Activated T-cell treated with anti-CD3 and anti-CD28 coated beads, Interleukin-2, amount 50 U/mL, for 24 hours (primary cell): ENCODE measurements around the gene MVB12B.
"Not testable (repeated sequence)": the region's sequence is repeated elsewhere in the genome, so short reads cannot be mapped to it uniquely, and the experiment has no call there.

ENCODE experiments used
- DNase-seq: peaks from one replicate; pipeline ENCODE4 v3.0.0-alpha.2; 2020
- H3K27ac Mint-ChIP-seq: 2 replicates; pipeline ENCODE4 v1.8.0; 2020; ENCODE audit warnings: mild to moderate bottlenecking, mixed read lengths
- H3K27me3 Mint-ChIP-seq: 2 replicates; pipeline ENCODE4 v1.8.0; 2020; ENCODE audit warnings: mixed read lengths
- H3K36me3 Mint-ChIP-seq: 2 replicates; pipeline ENCODE4 v1.8.0; 2020; ENCODE audit warnings: low read depth, mixed read lengths
- H3K4me1 Mint-ChIP-seq: 2 replicates; pipeline ENCODE4 v1.8.0; 2020; ENCODE audit warnings: low read depth, mixed read lengths
- H3K4me3 Mint-ChIP-seq: 2 replicates; pipeline ENCODE4 v1.8.0; 2020; ENCODE audit warnings: mild to moderate bottlenecking, moderate library complexity, mixed read lengths
- H3K9me3 Mint-ChIP-seq: 2 replicates; pipeline ENCODE4 v1.8.0; 2020; ENCODE audit warnings: mixed read lengths

The MVB12B gene

DNA sequence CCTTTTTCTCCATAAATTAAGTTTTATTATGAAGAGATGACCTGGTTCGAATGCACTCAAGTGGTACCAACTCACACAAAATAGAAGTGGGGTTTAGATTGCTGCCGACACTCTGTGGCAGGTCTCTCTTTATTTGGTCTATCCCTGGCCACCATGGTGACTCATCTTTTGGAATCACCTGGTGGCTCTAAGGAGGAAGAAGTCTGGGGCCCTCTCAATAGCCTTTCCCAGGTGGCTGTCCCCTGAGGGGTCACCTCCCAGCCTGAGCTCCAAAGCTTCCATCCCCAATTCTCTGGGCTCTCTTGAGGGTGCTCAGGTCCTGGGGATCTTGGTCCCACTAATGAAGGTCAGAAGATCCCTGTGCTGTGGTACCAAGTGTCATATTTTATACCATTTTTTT, 136.8 kb downstream of the MVB12B start:
- Mint-ChIP-seq H3K9me3 (no peaks in the 10 kb centered on the region), H3K27me3 (no peaks in the 10 kb centered on the region), H3K27ac (no peak overlapping the region), H3K4me1 (peaks cover 12% of the 10 kb centered on the region), H3K4me3 (no peak overlapping the region), H3K36me3 (no peaks in the 10 kb centered on the region)
- peak; percentile 13 for DNase-seq

DNA sequence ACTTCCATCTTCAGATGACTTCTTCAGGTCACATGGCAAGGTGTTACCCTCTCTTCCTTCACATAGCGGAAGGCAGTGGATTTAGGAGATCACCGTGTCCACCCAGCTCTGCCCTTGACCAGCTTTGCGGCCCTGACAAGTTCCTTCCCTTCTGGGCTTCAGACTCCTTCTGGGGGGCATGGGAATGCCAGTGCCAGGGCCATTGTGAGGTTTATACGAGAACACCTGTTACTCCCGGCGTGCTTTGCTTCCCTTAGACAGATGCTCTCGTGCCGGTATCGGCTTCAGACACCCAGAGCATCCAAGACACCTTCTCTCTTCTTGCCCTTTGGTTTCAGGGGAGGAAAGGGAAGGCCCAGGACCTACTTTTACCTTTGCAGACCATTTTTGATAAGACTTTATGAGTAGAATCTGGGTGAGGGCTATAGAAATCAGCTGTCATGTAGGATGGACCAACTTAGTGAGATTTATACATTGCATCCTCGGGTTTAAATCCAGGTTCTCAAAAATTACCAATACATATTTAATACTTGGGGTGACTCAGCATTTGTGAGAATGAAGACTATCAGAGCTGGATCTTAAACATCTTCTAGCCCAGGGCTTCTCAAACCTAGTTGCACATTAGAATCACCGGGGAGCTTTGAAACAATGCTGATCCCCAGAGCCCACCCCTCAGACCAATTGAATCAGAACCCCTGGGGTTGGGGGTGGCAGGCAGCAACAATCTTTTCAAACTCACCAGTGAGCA, 138.2 kb downstream of the MVB12B start:
- peak; percentile 25 for DNase-seq
- no peak overlapping the region for H3K4me3 Mint-ChIP-seq
- no peaks in the 10 kb centered on the region for H3K9me3 Mint-ChIP-seq
- peaks cover 26% of the 10 kb centered on the region for H3K4me1 Mint-ChIP-seq
- no peaks in the 10 kb centered on the region for H3K27me3 Mint-ChIP-seq
- H3K36me3 Mint-ChIP-seq = no peaks in the 10 kb centered on the region
- H3K27ac Mint-ChIP-seq = no peak overlapping the region

DNA sequence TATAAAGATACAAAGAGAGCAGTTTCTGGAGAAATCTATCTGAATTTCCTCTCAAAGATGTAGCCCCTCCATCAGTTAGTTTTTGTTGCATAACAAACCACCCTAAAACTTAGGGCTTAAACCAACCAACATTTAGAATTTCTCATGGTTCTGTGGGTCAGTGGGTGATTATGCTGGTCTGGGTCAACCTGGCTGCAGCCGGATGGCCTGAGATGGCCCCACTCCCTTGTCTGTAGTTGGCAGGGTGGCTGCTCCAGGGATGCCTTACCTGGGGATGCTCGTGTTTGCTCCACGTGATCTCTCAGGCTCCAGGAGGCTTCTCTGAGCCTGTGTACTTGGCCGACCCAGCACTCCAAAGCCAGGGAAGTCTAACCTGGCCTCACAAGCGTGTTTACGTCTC, 139.3 kb downstream of the MVB12B start:
- Mint-ChIP-seq H3K4me1 (peaks cover 37% of the 10 kb centered on the region), H3K9me3 (no peaks in the 10 kb centered on the region), H3K27ac (no peak overlapping the region), H3K36me3 (no peaks in the 10 kb centered on the region), H3K4me3 (no peak overlapping the region), H3K27me3 (no peaks in the 10 kb centered on the region)
- DNase-seq = peak; percentile 19

DNA sequence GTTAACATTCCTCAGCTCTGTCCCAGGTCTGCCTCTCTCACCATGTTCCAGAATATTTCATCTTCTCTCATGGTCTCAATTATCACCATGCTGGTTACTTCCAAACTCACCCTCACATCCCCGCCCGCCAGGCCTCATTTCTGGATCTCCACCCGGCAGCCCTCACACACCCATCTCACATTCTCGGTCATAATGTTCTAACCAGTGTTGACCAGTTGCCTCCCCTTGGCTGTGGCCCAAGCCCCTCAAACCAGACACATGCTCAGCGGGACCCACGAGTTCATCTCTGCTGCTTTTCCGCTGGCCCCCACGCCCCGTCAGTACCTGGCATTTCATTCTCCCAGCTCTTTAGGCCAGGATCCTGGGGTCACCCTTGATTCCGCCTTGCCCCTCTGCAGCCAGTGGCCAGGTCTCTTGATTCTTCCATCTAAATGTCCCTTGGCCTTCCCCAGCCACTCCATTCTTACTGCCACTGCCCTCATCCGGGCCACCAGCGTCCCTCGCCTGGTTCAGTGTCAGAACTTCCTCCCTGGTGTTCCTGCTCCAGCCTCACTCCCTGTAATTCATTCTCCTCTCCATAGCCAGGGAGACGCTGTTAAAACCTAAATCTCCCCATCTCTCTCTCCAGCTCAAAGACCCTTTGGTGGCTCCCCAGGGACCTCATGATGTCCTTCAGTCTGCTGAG, 141.7 kb downstream of the MVB12B start:
- H3K27me3 Mint-ChIP-seq = peaks cover 6% of the 10 kb centered on the region
- peaks cover 60% of the 10 kb centered on the region for H3K4me1 Mint-ChIP-seq
- H3K9me3 Mint-ChIP-seq = no peaks in the 10 kb centered on the region
- no peak overlapping the region for H3K4me3 Mint-ChIP-seq
- H3K36me3 Mint-ChIP-seq = no peaks in the 10 kb centered on the region
- no peak overlapping the region for H3K27ac Mint-ChIP-seq
- no peak for DNase-seq

DNA sequence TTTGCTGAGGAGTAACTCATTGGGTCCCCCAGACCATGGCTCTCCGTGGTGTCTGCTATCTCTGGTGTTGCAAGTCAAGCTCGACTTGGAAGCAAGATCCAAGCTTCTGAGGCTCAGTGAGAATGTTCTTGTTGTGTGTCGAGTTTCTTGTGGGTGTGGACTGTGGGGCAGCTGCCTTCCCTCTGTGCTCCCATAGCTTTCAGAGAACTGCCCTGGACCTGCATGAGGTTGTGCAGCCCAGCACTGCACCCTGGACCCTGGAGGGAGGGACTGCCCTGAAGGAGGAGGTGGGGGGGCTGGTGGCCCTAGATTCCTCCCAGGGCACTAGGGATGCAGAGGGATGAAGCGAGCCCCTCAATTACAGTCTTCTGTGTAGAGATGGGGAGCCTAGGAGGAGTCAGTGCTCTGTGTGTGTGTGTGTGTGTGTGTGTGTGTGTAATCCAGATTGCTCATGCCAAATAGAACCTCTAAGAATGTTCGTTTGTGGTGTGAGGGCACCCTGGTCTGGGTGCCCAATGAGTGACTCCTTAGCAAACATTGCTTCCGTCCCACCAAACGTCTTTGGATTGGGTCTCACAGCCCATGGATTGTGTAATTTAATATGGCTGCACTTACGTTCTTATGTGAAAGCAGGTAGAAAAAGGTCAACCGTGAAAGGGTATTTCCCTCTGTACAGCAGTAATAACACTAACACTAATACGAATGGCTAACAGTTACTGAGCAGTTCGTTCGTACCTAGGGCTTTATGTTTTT, 143.8 kb downstream of the MVB12B start:
- peak overlapping the region; percentile 32 for H3K4me3 Mint-ChIP-seq

DNA sequence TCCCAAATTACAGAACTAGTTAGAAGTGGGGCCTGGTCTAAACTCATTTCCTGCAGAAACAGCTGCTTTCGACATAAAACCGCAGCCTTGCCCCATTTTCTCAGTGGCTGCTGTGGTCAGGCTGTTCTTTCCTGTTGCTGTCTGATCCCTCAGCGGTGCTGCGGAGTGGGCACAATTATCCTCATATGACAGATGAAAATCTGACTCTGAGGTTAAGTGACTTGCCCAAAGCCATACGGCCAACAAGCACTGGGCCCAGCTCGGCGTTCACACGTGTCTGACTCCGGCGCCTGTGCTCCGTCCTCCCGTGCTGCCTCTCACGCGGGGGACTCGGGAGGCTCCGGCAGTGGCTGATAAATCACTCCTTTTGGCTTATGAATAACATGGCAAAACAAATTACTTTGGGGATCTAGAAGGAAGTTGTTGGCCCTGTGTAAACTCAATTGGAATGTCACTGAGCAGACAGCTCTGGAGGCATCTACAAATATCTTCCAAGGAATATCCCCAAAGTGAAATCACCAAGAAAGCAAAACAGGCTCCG, 144.5 kb downstream of the MVB12B start:
- H3K27ac Mint-ChIP-seq = peak overlapping the region; percentile 79
- H3K4me3 Mint-ChIP-seq = peak overlapping the region; percentile 32
- H3K4me1 Mint-ChIP-seq = peaks cover 62% of the 10 kb centered on the region
- peaks cover 17% of the 10 kb centered on the region for H3K27me3 Mint-ChIP-seq
- peak; percentile 77 for DNase-seq
- no peaks in the 10 kb centered on the region for H3K9me3 Mint-ChIP-seq
- no peaks in the 10 kb centered on the region for H3K36me3 Mint-ChIP-seq

More for the DNA sequence above, 143.8 kb downstream of the MVB12B start:
- H3K27me3 Mint-ChIP-seq = peaks cover 17% of the 10 kb centered on the region
- no peak for DNase-seq
- H3K4me1 Mint-ChIP-seq = peaks cover 63% of the 10 kb centered on the region
- no peaks in the 10 kb centered on the region for H3K9me3 Mint-ChIP-seq
- H3K27ac Mint-ChIP-seq = peak overlapping the region; percentile 79
- no peaks in the 10 kb centered on the region for H3K36me3 Mint-ChIP-seq

DNA sequence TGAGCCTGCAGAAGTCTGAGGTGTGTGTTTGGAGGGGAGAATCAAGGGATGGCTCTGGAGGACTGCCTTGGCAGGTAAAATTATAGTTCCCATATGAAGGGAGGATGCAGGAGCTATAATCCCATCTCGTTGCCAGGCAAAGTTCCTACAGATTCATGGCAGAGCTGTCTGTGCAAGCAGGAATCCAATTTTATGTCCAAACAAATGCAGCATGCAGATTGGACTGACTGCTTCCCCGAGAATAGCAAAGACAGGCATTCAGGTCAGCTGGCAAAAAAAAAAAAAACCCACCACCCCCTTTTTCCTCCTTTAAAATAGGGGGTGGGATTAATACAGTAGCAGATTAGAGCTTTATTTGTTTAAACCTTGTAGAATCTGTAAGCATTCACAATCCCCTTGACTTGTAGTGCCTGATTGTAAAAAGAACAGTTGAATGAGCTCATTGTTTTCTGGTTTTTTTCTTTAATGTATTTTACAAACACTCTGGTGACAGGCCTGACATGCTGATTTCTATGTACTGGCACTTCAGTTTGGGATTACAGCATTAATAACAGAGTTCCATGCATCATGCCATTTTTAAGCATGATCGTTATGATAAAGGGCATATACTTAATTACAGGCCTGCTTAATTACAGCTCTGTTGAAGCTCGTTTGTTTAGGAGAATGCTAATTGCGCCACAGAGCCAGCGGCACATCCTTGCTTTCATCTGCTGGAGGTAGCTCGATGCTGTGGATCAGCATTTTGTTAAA, 145.7 kb downstream of the MVB12B start:
- no peak overlapping the region for H3K27ac Mint-ChIP-seq
- H3K27me3 Mint-ChIP-seq = peaks cover 17% of the 10 kb centered on the region
- peaks cover 62% of the 10 kb centered on the region for H3K4me1 Mint-ChIP-seq
- no peaks in the 10 kb centered on the region for H3K9me3 Mint-ChIP-seq
- DNase-seq = no peak
- no peak overlapping the region for H3K4me3 Mint-ChIP-seq
- H3K36me3 Mint-ChIP-seq = no peaks in the 10 kb centered on the region

DNA sequence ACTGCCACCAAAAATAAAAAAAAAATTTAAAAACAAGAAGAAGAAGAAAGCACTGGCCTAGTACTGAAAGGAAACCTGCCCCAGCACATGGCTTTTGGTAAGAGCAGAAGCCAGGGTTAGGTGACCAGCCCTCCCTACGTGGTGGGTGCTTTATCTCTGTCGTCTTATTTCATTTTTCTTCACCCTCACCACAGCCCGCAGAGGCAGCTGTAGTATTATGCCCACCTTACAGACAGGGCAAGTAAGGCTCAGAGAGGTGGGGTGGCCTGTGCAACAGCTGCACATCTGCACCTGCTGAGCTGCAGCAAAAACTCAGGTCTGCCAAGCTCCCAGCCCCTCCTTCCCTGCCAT, 146.3 kb downstream of the MVB12B start:
- H3K4me3 Mint-ChIP-seq = no peak overlapping the region

DNA sequence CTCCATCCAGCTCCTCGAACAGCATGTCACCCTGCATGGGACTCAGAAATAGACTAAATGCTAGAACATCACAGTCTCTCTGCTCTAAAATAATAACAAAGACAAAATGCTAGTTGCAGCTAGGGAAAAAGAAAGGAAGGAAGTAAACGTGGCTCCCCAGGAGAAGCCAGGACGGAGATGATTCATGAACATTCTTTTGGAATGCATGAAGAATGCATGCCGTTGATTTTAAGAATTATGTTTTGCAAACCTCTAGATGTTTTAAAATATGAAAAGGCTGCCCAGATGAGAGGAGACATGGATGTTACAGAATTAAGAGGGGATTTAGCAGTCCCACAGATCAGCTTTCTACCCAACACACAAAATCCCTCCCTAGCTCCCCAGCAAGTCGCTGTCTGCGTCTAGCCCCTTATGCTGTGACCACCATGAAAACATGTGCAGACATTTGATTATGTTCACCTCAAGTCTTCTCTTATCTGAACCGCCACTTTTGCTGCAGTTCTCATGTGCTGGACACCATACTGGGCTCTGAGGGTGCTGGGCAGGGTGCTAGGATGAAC, 147.7 kb downstream of the MVB12B start:
- H3K27ac Mint-ChIP-seq = no peak overlapping the region
- H3K27me3 Mint-ChIP-seq = peaks cover 17% of the 10 kb centered on the region
- H3K36me3 Mint-ChIP-seq = no peaks in the 10 kb centered on the region
- H3K4me3 Mint-ChIP-seq = no peak overlapping the region
- DNase-seq = no peak
- H3K4me1 Mint-ChIP-seq = peaks cover 47% of the 10 kb centered on the region
- no peaks in the 10 kb centered on the region for H3K9me3 Mint-ChIP-seq

More for the DNA sequence above, 146.3 kb downstream of the MVB12B start:
- Mint-ChIP-seq H3K27ac (no peak overlapping the region), H3K27me3 (peaks cover 17% of the 10 kb centered on the region), H3K4me1 (peaks cover 60% of the 10 kb centered on the region), H3K9me3 (no peaks in the 10 kb centered on the region), H3K36me3 (no peaks in the 10 kb centered on the region)
- no peak for DNase-seq

DNA sequence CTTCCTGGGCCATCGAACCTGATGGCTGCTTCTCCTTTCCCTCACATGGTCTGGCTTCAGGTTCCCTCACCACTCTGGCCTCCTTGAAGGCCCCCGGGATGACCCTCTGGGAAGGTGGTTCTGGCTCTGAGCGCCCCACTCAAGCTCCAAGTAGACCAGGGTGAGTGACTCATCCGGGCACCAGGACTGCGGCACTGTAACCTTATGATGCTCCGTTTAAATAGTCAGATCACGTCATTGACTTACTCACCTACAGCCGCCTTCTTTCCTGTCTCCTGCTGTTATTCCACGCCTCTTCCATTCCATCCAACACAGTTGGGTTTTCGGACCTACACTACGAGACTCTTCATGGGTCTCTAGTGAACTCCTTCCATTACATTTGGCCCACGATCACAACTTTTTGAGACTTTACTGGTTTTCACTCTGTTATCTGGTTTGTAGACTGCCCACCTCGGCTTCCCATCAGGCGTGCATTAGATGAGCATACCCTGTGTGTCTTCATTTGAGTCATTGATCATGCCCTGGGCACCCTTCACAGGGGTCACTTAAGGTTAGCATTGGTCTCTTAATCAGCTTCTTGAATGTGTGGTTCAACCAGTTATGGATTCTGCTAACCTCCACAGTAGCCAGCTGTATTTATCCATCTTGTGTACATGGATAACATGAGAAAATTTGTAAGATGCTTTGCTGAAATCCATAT, 148.3 kb downstream of the MVB12B start:
- no peaks in the 10 kb centered on the region for H3K36me3 Mint-ChIP-seq
- no peak overlapping the region for H3K27ac Mint-ChIP-seq
- no peak for DNase-seq
- H3K4me1 Mint-ChIP-seq = peaks cover 41% of the 10 kb centered on the region
- no peaks in the 10 kb centered on the region for H3K9me3 Mint-ChIP-seq
- H3K27me3 Mint-ChIP-seq = peaks cover 17% of the 10 kb centered on the region
- no peak overlapping the region for H3K4me3 Mint-ChIP-seq

DNA sequence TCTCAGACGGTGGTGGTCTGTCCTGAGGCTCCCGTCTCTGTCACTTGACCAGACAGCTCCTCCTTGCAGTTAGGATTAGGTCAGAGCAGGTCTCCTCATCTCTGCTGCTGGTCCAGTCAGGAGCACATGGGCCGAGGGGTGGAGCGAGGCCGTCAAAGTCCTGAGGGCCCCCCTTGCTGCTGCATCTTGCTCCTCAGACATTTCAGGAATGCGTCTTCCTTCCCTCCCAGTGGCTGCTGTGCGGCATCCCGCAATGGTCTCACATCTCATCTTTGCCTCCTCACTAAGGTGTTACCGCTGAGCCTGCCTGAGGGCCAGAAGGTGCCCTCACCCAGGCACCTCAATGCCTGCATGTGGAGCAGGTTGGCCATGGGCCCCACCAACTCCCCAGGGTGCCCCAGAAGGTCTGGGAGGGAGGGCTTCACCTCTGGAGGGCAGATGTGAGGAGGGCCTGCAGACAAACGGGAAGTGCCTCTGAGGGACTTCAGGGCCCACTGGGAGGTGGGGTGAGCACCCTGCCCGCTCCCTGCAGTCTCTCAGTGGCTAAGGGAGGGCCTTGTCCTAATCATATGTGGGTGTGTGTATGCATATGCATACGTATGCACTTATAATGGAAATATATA, 149.4 kb downstream of the MVB12B start:
- peaks cover 29% of the 10 kb centered on the region for H3K4me1 Mint-ChIP-seq
- no peaks in the 10 kb centered on the region for H3K36me3 Mint-ChIP-seq
- peaks cover 17% of the 10 kb centered on the region for H3K27me3 Mint-ChIP-seq
- H3K27ac Mint-ChIP-seq = no peak overlapping the region
- no peak for DNase-seq
- no peaks in the 10 kb centered on the region for H3K9me3 Mint-ChIP-seq
- no peak overlapping the region for H3K4me3 Mint-ChIP-seq

DNA sequence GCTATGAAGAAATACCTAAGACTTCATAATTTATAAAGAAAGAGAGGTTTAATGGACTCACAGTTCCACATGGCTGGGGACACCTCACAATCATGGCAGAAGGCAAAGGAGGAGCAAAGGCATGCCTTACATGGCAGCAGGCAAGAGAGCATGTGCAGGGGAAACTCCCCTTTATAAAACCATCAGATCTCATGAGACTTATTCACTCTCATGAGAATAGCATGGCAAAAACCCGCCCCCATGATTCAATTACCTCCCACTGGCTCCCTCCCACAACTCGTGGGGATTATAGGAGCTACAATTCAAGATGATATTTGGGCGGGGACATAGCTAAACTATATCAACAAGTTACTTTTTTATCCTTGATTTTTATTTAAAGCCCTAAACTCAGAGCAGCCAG, 150.8 kb downstream of the MVB12B start:
- not testable (repeated sequence) for H3K4me3 Mint-ChIP-seq, H3K27ac Mint-ChIP-seq, DNase-seq, H3K9me3 Mint-ChIP-seq, H3K36me3 Mint-ChIP-seq
- Mint-ChIP-seq H3K27me3 (peaks cover 14% of the 10 kb centered on the region), H3K4me1 (peaks cover 16% of the 10 kb centered on the region)
